Measurements from ENCODE around the gene EEPD1. TPM values are rescaled to one million over a fixed set of nuclear protein-coding genes. Genes with fewer than 3 reads are reported as not detected.

Gene EEPD1
- total RNA-seq, 1 experiment from 2014 or later = 7.8 TPM

GRCh38 chr7:36304099-36304425, 151.0 kb downstream of the EEPD1 start:
- ATAC-seq (no peak), DNase-seq (ENCODE audit: low spot score) (no peak)
- TF ChIP-seq USF1 (CRISPR knock-in tag; IDR thresholded peaks at IDR 0.05) (no peak), MLX (CRISPR knock-in tag; IDR thresholded peaks at IDR 0.05) (no peak), NR2C2 (CRISPR knock-in tag; IDR thresholded peaks at IDR 0.05) (no peak), HMGA2 (CRISPR knock-in tag; IDR thresholded peaks at IDR 0.05) (no peak), TEAD4 (CRISPR knock-in tag; IDR thresholded peaks at IDR 0.05) (no peak), E2F4 (CRISPR knock-in tag; IDR thresholded peaks at IDR 0.05; ENCODE audit: borderline replicate concordance, low read depth) (no peak), CREB1 (CRISPR knock-in tag; IDR thresholded peaks at IDR 0.05) (no peak), ZNF425 (CRISPR knock-in tag; conservative IDR thresholded peaks at IDR 0.05) (no peak), CBFB (CRISPR knock-in tag; IDR thresholded peaks at IDR 0.05; ENCODE audit: low read depth) (no peak), FOXJ3 (CRISPR knock-in tag; IDR thresholded peaks at IDR 0.05; ENCODE audit: borderline replicate concordance) (no peak), MAX (CRISPR knock-in tag; IDR thresholded peaks at IDR 0.05) (no peak), ZNF138 (CRISPR knock-in tag; conservative IDR thresholded peaks at IDR 0.05) (no peak)
- TF ChIP-seq, protein P1, sequence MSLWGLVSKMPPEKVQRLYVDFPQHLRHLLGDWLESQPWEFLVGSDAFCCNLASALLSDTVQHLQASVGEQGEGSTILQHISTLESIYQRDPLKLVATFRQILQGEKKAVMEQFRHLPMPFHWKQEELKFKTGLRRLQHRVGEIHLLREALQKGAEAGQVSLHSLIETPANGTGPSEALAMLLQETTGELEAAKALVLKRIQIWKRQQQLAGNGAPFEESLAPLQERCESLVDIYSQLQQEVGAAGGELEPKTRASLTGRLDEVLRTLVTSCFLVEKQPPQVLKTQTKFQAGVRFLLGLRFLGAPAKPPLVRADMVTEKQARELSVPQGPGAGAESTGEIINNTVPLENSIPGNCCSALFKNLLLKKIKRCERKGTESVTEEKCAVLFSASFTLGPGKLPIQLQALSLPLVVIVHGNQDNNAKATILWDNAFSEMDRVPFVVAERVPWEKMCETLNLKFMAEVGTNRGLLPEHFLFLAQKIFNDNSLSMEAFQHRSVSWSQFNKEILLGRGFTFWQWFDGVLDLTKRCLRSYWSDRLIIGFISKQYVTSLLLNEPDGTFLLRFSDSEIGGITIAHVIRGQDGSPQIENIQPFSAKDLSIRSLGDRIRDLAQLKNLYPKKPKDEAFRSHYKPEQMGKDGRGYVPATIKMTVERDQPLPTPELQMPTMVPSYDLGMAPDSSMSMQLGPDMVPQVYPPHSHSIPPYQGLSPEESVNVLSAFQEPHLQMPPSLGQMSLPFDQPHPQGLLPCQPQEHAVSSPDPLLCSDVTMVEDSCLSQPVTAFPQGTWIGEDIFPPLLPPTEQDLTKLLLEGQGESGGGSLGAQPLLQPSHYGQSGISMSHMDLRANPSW (CRISPR knock-in tag; conservative IDR thresholded peaks at IDR 0.05; ENCODE audit: low read depth) = no peak
- TF ChIP-seq, protein P2, sequence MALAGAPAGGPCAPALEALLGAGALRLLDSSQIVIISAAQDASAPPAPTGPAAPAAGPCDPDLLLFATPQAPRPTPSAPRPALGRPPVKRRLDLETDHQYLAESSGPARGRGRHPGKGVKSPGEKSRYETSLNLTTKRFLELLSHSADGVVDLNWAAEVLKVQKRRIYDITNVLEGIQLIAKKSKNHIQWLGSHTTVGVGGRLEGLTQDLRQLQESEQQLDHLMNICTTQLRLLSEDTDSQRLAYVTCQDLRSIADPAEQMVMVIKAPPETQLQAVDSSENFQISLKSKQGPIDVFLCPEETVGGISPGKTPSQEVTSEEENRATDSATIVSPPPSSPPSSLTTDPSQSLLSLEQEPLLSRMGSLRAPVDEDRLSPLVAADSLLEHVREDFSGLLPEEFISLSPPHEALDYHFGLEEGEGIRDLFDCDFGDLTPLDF (CRISPR knock-in tag; IDR thresholded peaks at IDR 0.05) = no peak
- TF ChIP-seq, protein P3, sequence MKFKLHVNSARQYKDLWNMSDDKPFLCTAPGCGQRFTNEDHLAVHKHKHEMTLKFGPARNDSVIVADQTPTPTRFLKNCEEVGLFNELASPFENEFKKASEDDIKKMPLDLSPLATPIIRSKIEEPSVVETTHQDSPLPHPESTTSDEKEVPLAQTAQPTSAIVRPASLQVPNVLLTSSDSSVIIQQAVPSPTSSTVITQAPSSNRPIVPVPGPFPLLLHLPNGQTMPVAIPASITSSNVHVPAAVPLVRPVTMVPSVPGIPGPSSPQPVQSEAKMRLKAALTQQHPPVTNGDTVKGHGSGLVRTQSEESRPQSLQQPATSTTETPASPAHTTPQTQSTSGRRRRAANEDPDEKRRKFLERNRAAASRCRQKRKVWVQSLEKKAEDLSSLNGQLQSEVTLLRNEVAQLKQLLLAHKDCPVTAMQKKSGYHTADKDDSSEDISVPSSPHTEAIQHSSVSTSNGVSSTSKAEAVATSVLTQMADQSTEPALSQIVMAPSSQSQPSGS (CRISPR knock-in tag; IDR thresholded peaks at IDR 0.05; ENCODE audit: borderline replicate concordance, low read depth) = no peak
- TF ChIP-seq, protein P4, sequence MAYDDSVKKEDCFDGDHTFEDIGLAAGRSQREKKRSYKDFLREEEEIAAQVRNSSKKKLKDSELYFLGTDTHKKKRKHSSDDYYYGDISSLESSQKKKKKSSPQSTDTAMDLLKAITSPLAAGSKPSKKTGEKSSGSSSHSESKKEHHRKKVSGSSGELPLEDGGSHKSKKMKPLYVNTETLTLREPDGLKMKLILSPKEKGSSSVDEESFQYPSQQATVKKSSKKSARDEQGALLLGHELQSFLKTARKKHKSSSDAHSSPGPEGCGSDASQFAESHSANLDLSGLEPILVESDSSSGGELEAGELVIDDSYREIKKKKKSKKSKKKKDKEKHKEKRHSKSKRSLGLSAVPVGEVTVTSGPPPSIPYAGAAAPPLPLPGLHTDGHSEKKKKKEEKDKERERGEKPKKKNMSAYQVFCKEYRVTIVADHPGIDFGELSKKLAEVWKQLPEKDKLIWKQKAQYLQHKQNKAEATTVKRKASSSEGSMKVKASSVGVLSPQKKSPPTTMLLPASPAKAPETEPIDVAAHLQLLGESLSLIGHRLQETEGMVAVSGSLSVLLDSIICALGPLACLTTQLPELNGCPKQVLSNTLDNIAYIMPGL (CRISPR knock-in tag; IDR thresholded peaks at IDR 0.05) = no peak
- no peak overlapping the region for H3K4me3 Mint-ChIP-seq
- no peaks in the 10 kb centered on the region; the same call in 1 of the 2 replicates for H3K36me3 Mint-ChIP-seq
- CTCF ChIA-PET = interaction anchor here (0.7 to 1.3 kb wide), 5 partner anchors 9 to 328 kb away, joined by 3 to 4 read pairs (median 4); a partner anchor contains a TSS
- H3K9me3 Mint-ChIP-seq = no peaks in the 10 kb centered on the region
- no peak overlapping the region for H3K27ac Mint-ChIP-seq
- no peaks in the 10 kb centered on the region for H3K27me3 Mint-ChIP-seq (ENCODE audit: low read depth)
- POLR2A ChIA-PET = no interaction called here
- H3K4me1 Mint-ChIP-seq = peaks cover 35% of the 10 kb centered on the region
